Neural progenitor cell (in vitro differentiated cells): Measurements from ENCODE around the gene RPS19. TPM values are rescaled to one million over a fixed set of nuclear protein-coding genes. Genes with fewer than 3 reads are reported as not detected.
A peak's percentile ranks its signal among the peaks of the same experiment; 100 is the strongest.

Source experiments
- DNase-seq: peaks from one replicate; pipeline ENCODE4 v3.0.0-alpha.2; 2016; ENCODE audit warnings: low spot score
- H2AFZ ChIP-seq: fragments of 200-600 bp; sonication (generic); replicated peaks from 2 replicates; pipeline ENCODE4 v1.6.1; 2016; ENCODE audit warnings: antibody characterized with exemption
- H3F3A ChIP-seq: fragments of 200-600 bp; sonication (generic); 2 replicates; pipeline ENCODE4 v1.6.1; 2016; ENCODE audit warnings: antibody characterized with exemption, low read depth
- H3K27ac ChIP-seq: fragments of 200-600 bp; sonication (generic); 2 replicates; pipeline ENCODE4 v1.5.1; 2016; ENCODE audit warnings: mild to moderate bottlenecking
- H3K27me3 ChIP-seq: fragments of 200-600 bp; sonication (generic); 2 replicates; pipeline ENCODE4 v1.6.1; 2016; ENCODE audit warnings: mild to moderate bottlenecking, moderate library complexity
- H3K36me3 ChIP-seq: fragments of 200-600 bp; sonication (generic); 2 replicates; pipeline ENCODE4 v1.5.1; 2016
- H3K4me1 ChIP-seq: fragments of 200-600 bp; sonication (generic); 2 replicates; pipeline ENCODE4 v1.6.1; 2016; ENCODE audit warnings: mixed run types
- H3K4me2 ChIP-seq: fragments of 200-600 bp; sonication (generic); 2 replicates; pipeline ENCODE4 v1.6.1; 2016
- H3K4me3 ChIP-seq: fragments of 200-600 bp; sonication (generic); 2 replicates; pipeline ENCODE4 v1.5.1; 2016
- H3K79me2 ChIP-seq: fragments of 200-600 bp; sonication (generic); 2 replicates; pipeline ENCODE4 v1.6.1; 2016; ENCODE audit warnings: low read depth
- H3K9ac ChIP-seq: fragments of 200-600 bp; sonication (generic); 2 replicates; pipeline ENCODE4 v1.6.1; 2016
- H3K9me3 ChIP-seq: fragments of 200-600 bp; sonication (generic); 2 replicates; pipeline ENCODE4 v1.5.1; 2016; ENCODE audit warnings: low read depth
- H4K20me1 ChIP-seq: fragments of 200-600 bp; sonication (generic); 2 replicates; pipeline ENCODE4 v1.6.1; 2016; ENCODE audit warnings: low read depth
- H3K27ac Mint-ChIP-seq: 3 replicates; pipeline ENCODE4 v1.8.0; 2021; ENCODE audit warnings: mixed read lengths
- H3K27me3 Mint-ChIP-seq: 2 replicates; pipeline ENCODE4 v1.8.0; 2022; ENCODE audit warnings: low read depth, mild to moderate bottlenecking, inconsistent platforms, moderate library complexity, mixed read lengths; ENCODE audit not compliant: insufficient read depth
- H3K36me3 Mint-ChIP-seq: 3 replicates; pipeline ENCODE4 v1.8.0; 2021; ENCODE audit warnings: mixed read lengths
- H3K4me1 Mint-ChIP-seq: 3 replicates; pipeline ENCODE4 v1.8.0; 2021; ENCODE audit warnings: mixed read lengths
- H3K4me3 Mint-ChIP-seq: 3 replicates; pipeline ENCODE4 v1.8.0; 2021; ENCODE audit warnings: mild to moderate bottlenecking, moderate library complexity, mixed read lengths
- H3K9me3 Mint-ChIP-seq: 3 replicates; pipeline ENCODE4 v1.8.0; 2020; ENCODE audit warnings: mixed read lengths
- EZH2 ChIP-seq: fragments of 200-600 bp; sonication (generic); IDR thresholded peaks from 2 replicates; pipeline ENCODE4 v1.6.1; 2017; ENCODE audit warnings: antibody characterized with exemption, mild to moderate bottlenecking, moderate library complexity
- EZH2phosphoT487 ChIP-seq: fragments of 200-600 bp; sonication (generic); IDR thresholded peaks from 2 replicates; pipeline ENCODE4 v1.6.1; 2017; ENCODE audit warnings: antibody characterized with exemption
- total RNA-seq: library from RNA; depleted of rRNA; stranded (reverse); fragments of >200 nt; gene quantifications from 2 replicates; pipeline ENCODE4 v1.2.3, GENCODE V29; 2015; ENCODE audit warnings: low replicate concordance
- TF ChIP-seq, protein P1 (sequence below): fragments of 200-600 bp; sonication (generic); IDR thresholded peaks from 2 replicates; pipeline ENCODE4 v1.5.1; 2017; ENCODE audit warnings: antibody characterized with exemption, mild to moderate bottlenecking

RPS19 gene
- total RNA-seq, 1 donor from 2014 or later, result 1,422 TPM

DNA sequence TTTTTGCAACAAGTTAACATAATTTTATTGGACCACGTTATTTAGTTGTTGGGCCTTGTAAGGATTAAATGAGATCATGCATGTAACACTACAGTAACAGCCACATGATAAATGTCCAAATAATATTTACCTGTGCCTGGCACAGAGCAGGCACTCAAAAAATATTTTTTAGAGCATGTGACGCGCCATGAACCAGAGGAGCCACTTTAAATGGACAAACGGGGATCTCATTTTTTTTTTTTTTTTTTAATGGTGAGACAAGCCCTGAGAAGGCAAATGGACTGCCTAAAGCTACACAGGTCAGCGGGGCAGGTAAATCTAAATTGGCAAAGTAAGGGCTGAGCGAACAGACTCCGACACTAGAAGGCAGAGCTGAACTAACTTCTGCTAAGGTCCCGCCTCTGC lies 840 bp upstream of the RPS19 start:
- peak overlapping the region; percentile 67 for H3K4me3 ChIP-seq
- peaks cover 36% of the 10 kb centered on the region for H4K20me1 ChIP-seq
- peaks cover 42% of the 10 kb centered on the region for H3K79me2 ChIP-seq
- Mint-ChIP-seq H3K27me3 (peaks cover 12% of the 10 kb centered on the region), H3K9me3 (no peaks in the 10 kb centered on the region), H3K4me3 (peak overlapping the region; percentile 96), H3K27ac (no peak overlapping the region), H3K4me1 (peaks cover 31% of the 10 kb centered on the region), H3K36me3 (peaks cover 27% of the 10 kb centered on the region)
- peaks cover 39% of the 10 kb centered on the region for H3K27me3 ChIP-seq
- peaks cover 14% of the 10 kb centered on the region for H3K36me3 ChIP-seq
- H3K4me2 ChIP-seq, result peak overlapping the region; percentile 64
- peak overlapping the region; percentile 64 for H2AFZ ChIP-seq
- H3K9ac ChIP-seq, result no peak overlapping the region
- TF ChIP-seq, protein P1, sequence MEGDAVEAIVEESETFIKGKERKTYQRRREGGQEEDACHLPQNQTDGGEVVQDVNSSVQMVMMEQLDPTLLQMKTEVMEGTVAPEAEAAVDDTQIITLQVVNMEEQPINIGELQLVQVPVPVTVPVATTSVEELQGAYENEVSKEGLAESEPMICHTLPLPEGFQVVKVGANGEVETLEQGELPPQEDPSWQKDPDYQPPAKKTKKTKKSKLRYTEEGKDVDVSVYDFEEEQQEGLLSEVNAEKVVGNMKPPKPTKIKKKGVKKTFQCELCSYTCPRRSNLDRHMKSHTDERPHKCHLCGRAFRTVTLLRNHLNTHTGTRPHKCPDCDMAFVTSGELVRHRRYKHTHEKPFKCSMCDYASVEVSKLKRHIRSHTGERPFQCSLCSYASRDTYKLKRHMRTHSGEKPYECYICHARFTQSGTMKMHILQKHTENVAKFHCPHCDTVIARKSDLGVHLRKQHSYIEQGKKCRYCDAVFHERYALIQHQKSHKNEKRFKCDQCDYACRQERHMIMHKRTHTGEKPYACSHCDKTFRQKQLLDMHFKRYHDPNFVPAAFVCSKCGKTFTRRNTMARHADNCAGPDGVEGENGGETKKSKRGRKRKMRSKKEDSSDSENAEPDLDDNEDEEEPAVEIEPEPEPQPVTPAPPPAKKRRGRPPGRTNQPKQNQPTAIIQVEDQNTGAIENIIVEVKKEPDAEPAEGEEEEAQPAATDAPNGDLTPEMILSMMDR, result no peak
- no peak for TF ChIP-seq EZH2
- TF ChIP-seq EZH2phosphoT487, result no peak
- H3K9me3 ChIP-seq, result no peaks in the 10 kb centered on the region
- H3K4me1 ChIP-seq, result peaks cover 23% of the 10 kb centered on the region
- H3K27ac ChIP-seq, result no peak overlapping the region
- H3F3A ChIP-seq, result peaks cover 36% of the 10 kb centered on the region
- no peak for DNase-seq

DNA sequence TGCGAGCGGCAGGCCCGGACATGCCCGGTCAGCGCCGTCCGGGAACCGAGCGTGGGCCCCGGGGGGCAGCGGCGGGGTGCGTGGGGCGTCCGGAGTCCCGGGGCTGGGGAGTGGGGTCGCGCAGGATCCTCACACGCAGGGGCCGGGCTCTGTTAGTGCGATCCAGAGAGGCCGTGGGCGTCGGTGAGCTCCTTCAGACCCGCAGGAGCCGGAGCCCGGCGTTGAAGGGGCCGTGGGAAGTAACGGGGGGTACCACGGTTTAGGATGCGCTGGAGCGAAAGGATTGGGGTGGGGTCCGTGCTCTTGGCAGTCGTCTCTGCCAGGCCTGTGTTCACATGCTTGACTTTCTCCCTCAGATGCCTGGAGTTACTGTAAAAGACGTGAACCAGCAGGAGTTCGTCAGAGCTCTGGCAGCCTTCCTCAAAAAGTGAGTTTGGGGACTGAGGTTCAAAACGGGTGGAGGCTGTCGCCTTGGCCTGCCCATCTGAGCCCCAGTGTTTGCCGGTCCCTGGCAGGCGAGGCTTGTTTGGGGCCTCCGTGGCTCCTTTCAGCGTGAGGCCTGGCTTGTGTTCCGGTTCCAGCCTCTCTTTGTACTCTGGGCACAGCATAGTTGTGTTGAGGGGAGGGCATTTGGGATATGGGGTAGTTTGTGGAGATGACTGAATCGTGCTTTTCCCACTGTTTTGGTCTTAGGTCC lies 512 bp downstream of the RPS19 start:
- peaks cover 36% of the 10 kb centered on the region for H3K36me3 Mint-ChIP-seq

DNA sequence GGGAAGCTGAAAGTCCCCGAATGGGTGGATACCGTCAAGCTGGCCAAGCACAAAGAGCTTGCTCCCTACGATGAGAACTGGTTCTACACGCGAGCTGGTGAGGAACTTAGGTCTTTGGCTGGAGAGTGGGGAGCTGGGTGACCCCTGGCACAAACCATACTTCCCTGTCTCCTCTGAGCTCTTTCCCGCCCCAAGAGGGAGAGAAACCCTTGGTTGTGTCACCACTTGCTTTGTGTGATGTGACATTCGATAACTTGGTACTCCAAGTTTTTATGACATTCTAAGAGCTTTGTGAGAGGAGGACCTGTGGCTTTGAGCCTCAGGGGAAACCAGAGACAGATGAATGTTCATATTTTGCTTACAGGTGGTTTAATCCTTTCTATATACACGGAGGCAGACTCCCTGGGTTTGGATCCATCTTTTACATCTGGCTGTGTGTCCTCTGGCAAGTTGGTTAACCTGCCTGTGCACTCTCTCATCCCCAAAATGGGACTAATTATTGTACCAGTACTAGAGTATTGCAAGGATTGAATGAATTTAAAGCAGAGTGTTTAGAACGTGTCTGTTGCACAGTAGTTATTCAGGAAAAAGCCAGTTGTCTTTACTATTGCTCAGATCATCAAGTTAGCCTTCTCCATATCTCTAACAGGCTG lies 1.2 kb downstream of the RPS19 start:
- H3K27ac Mint-ChIP-seq, result peak overlapping the region; percentile 93
- Histone ChIP-seq H3K27me3 (peaks cover 21% of the 10 kb centered on the region), H3K36me3 (peaks cover 19% of the 10 kb centered on the region), H3K79me2 (peaks cover 62% of the 10 kb centered on the region), H3F3A (peaks cover 50% of the 10 kb centered on the region), H4K20me1 (peaks cover 55% of the 10 kb centered on the region), H3K9ac (peak overlapping the region; percentile 99), H3K27ac (no peak overlapping the region), H3K4me3 (peak overlapping the region; percentile 67), H2AFZ (no peak overlapping the region), H3K4me1 (peaks cover 23% of the 10 kb centered on the region), H3K9me3 (no peaks in the 10 kb centered on the region), H3K4me2 (peak overlapping the region; percentile 99)
- peak overlapping the region; percentile 96 for H3K4me3 Mint-ChIP-seq
- no peak for TF ChIP-seq EZH2
- TF ChIP-seq, protein P1, result no peak
- no peak for TF ChIP-seq EZH2phosphoT487
- peaks cover 36% of the 10 kb centered on the region for H3K36me3 Mint-ChIP-seq
- H3K4me1 Mint-ChIP-seq, result peaks cover 31% of the 10 kb centered on the region
- DNase-seq, result no peak
- no peaks in the 10 kb centered on the region for H3K9me3 Mint-ChIP-seq
- peaks cover 11% of the 10 kb centered on the region for H3K27me3 Mint-ChIP-seq

More for the DNA sequence above, 512 bp downstream of the RPS19 start:
- Histone ChIP-seq H3K4me3 (peak overlapping the region; percentile 67), H3K79me2 (peaks cover 55% of the 10 kb centered on the region), H3K4me2 (peak overlapping the region; percentile 99), H3K27me3 (peaks cover 26% of the 10 kb centered on the region), H2AFZ (no peak overlapping the region), H3K27ac (peak overlapping the region; percentile 79), H4K20me1 (peaks cover 50% of the 10 kb centered on the region), H3K9me3 (no peaks in the 10 kb centered on the region), H3K36me3 (peaks cover 19% of the 10 kb centered on the region), H3K9ac (peak overlapping the region; percentile 99), H3K4me1 (peaks cover 23% of the 10 kb centered on the region), H3F3A (peaks cover 47% of the 10 kb centered on the region)
- DNase-seq, result peak; percentile 30
- H3K9me3 Mint-ChIP-seq, result no peaks in the 10 kb centered on the region
- TF ChIP-seq, protein P1, result no peak
- peaks cover 11% of the 10 kb centered on the region for H3K27me3 Mint-ChIP-seq
- peak overlapping the region; percentile 93 for H3K27ac Mint-ChIP-seq
- H3K4me1 Mint-ChIP-seq, result peaks cover 31% of the 10 kb centered on the region
- peak overlapping the region; percentile 96 for H3K4me3 Mint-ChIP-seq
